HL-60 (cell line): ENCODE data around the gene PSMB7.

Experiments used
- CTCF ChIP-seq: IDR thresholded peaks from one replicate; pipeline ENCODE4 v1.5.1; 2011; ENCODE audit warnings: low read length, control low read depth, inconsistent platforms; ENCODE audit not compliant: insufficient read depth
- GABPA ChIP-seq: IDR thresholded peaks from 2 replicates; pipeline ENCODE4 v1.6.1; 2012; ENCODE audit warnings: low read depth
- POLR2AphosphoS5 ChIP-seq: IDR thresholded peaks from 2 replicates; pipeline ENCODE4 v1.6.1; 2012; ENCODE audit warnings: low read depth

GRCh38 chr9:124429530-124429867 lies 14.3 kb upstream of the PSMB7 start:
- TF ChIP-seq GABPA (no peak), CTCF (no peak), POLR2AphosphoS5 (no peak)
